Measurements from ENCODE around the gene DIPK1C.
"Not testable (repeated sequence)": the region's sequence is repeated elsewhere in the genome, so short reads cannot be mapped to it uniquely, and the experiment has no call there.

The DIPK1C gene

DNA sequence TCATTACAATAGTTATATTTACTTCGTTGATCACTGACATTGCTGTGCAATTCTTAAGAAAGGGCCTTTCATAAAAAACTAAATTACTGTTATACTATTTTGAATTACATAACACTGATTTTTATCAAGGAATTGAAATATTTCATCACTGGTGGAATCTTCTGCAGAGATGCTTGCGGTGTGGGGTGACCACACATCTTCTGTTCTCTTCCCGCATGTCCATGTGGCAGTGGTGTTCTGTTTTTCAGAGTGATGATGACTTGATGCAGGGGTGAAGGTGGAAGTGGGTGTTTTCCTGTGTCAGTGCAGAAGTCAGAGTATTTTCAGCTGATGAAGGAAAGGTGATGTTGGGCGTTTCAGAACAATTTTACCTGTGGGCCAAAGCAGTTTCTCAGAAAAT lies 46.0 kb upstream of the DIPK1C start:
- Histone ChIP-seq H3K4me1 (ENCODE audit: insufficient read depth, low read length, poor library complexity, severe bottlenecking) (peaks cover 19% of the 10 kb centered on the region), H3K9ac (ENCODE audit: low read depth, low read length, poor library complexity, severe bottlenecking) (no peak overlapping the region), H3F3A (ENCODE audit: low read depth) (no peaks in the 10 kb centered on the region), H3K79me2 (ENCODE audit: insufficient read depth, low read length) (peaks cover 27% of the 10 kb centered on the region), H3K27me3 (ENCODE audit: insufficient read depth, low read length, poor library complexity, severe bottlenecking) (no peaks in the 10 kb centered on the region), H3K4me2 (ENCODE audit: low read depth, low read length, poor library complexity, severe bottlenecking) (no peak overlapping the region), H3K9me3 (ENCODE audit: insufficient read depth, low read depth, low read length) (no peaks in the 10 kb centered on the region), H3K36me3 (ENCODE audit: insufficient read depth, low read length) (peaks cover 56% of the 10 kb centered on the region), H3K4me3 (ENCODE audit: low read length, poor library complexity, severe bottlenecking) (no peak overlapping the region), H4K20me1 (ENCODE audit: insufficient read depth, low read length, poor library complexity, severe bottlenecking) (peaks cover 1% of the 10 kb centered on the region), H3K9me2 (replicated peaks; ENCODE audit: low read depth, low read length) (no peaks in the 10 kb centered on the region), H2AFZ (ENCODE audit: low read length) (no peak overlapping the region)
- TF ChIP-seq, protein P1, sequence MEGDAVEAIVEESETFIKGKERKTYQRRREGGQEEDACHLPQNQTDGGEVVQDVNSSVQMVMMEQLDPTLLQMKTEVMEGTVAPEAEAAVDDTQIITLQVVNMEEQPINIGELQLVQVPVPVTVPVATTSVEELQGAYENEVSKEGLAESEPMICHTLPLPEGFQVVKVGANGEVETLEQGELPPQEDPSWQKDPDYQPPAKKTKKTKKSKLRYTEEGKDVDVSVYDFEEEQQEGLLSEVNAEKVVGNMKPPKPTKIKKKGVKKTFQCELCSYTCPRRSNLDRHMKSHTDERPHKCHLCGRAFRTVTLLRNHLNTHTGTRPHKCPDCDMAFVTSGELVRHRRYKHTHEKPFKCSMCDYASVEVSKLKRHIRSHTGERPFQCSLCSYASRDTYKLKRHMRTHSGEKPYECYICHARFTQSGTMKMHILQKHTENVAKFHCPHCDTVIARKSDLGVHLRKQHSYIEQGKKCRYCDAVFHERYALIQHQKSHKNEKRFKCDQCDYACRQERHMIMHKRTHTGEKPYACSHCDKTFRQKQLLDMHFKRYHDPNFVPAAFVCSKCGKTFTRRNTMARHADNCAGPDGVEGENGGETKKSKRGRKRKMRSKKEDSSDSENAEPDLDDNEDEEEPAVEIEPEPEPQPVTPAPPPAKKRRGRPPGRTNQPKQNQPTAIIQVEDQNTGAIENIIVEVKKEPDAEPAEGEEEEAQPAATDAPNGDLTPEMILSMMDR (conservative IDR thresholded peaks at IDR 0.05; ENCODE audit: low read length), result no peak
- no peak for TF ChIP-seq EZH2phosphoT487 (IDR thresholded peaks at IDR 0.05; ENCODE audit: borderline replicate concordance)

- peaks cover 38% of the 10 kb centered on the region for H3K36me3 ChIP-seq (ENCODE audit: insufficient read depth, low read length)
- H3K9ac ChIP-seq (ENCODE audit: low read depth, low read length, poor library complexity, severe bottlenecking), result no peak overlapping the region
- H3K9me2 ChIP-seq (replicated peaks; ENCODE audit: low read depth, low read length), result no peaks in the 10 kb centered on the region
- no peaks in the 10 kb centered on the region for H3K9me3 ChIP-seq (ENCODE audit: insufficient read depth, low read depth, low read length)
- H3K4me2 ChIP-seq (ENCODE audit: low read depth, low read length, poor library complexity, severe bottlenecking), result no peak overlapping the region
- peaks cover 31% of the 10 kb centered on the region for H3K4me1 ChIP-seq (ENCODE audit: insufficient read depth, low read length, poor library complexity, severe bottlenecking)
- H3F3A ChIP-seq (ENCODE audit: low read depth), result no peaks in the 10 kb centered on the region
- H4K20me1 ChIP-seq (ENCODE audit: insufficient read depth, low read length, poor library complexity, severe bottlenecking), result peaks cover 13% of the 10 kb centered on the region
- H3K27me3 ChIP-seq (ENCODE audit: insufficient read depth, low read length, poor library complexity, severe bottlenecking), result no peaks in the 10 kb centered on the region
- H3K79me2 ChIP-seq (ENCODE audit: insufficient read depth, low read length), result peaks cover 44% of the 10 kb centered on the region
- H3K4me3 ChIP-seq (ENCODE audit: low read length, poor library complexity, severe bottlenecking), result no peak overlapping the region
- no peak for TF ChIP-seq EZH2phosphoT487 (IDR thresholded peaks at IDR 0.05; ENCODE audit: borderline replicate concordance)
- TF ChIP-seq, protein P1 (conservative IDR thresholded peaks at IDR 0.05; ENCODE audit: low read length), result no peak
- no peak overlapping the region for H2AFZ ChIP-seq (ENCODE audit: low read length)
These were observed 44.3 kb upstream of the DIPK1C start for GRCh38 chr18:74501386-74501785.

DNA sequence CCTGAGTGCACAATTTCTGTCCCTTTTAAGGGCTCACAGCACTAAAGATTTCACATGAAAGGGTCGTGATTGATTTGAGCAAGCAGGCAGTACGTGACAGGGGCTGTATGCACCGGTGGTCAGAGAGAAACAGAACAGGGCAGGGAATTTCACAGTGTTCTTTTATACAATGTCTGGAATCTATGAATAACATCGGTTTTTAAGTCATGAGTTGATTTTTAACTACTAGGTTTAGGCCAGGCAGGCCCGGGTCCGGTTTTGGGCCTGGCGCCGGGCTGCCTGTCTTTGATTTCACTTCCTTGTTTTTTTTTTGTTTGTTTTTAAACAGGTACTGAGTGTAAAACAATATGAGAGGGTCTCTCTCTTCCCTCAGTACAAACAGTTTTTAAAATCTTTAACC lies 43.7 kb upstream of the DIPK1C start:
- H3K79me2 ChIP-seq (ENCODE audit: insufficient read depth, low read length), result peaks cover 46% of the 10 kb centered on the region
- not testable (repeated sequence) for H3K9me2 ChIP-seq (replicated peaks; ENCODE audit: low read depth, low read length); H3K9ac ChIP-seq (ENCODE audit: low read depth, low read length, poor library complexity, severe bottlenecking); H3F3A ChIP-seq (ENCODE audit: low read depth); H3K9me3 ChIP-seq (ENCODE audit: insufficient read depth, low read depth, low read length); H3K4me3 ChIP-seq (ENCODE audit: low read length, poor library complexity, severe bottlenecking); H2AFZ ChIP-seq (ENCODE audit: low read length); H3K27me3 ChIP-seq (ENCODE audit: insufficient read depth, low read length, poor library complexity, severe bottlenecking)
- H4K20me1 ChIP-seq (ENCODE audit: insufficient read depth, low read length, poor library complexity, severe bottlenecking), result peaks cover 13% of the 10 kb centered on the region
- H3K36me3 ChIP-seq (ENCODE audit: insufficient read depth, low read length), result peaks cover 37% of the 10 kb centered on the region
- peak overlapping the region; percentile 100 for H3K4me2 ChIP-seq (ENCODE audit: low read depth, low read length, poor library complexity, severe bottlenecking)
- peaks cover 31% of the 10 kb centered on the region for H3K4me1 ChIP-seq (ENCODE audit: insufficient read depth, low read length, poor library complexity, severe bottlenecking)

DNA sequence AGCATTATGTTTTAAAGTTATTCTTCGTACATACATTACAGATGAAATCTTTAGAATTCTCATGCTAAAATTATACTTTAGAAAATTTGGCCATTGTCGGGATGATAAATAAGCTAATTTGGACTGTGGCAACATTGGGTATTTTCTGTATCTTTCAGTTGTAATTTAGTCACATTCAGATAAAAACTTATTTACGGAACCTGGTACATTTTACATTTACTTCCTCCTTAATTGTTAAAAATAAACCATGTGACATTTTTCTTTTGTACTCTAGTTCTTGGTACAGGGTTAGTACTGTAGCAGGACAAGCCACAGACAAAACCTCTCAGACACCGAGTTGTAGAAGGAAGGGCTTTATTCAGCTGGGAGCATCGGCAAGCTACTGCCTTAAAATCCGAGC lies 43.3 kb upstream of the DIPK1C start:
- H3K79me2 ChIP-seq (ENCODE audit: insufficient read depth, low read length), result peaks cover 46% of the 10 kb centered on the region

More for the DNA sequence above, 43.3 kb upstream of the DIPK1C start:
- H3K4me3 ChIP-seq (ENCODE audit: low read length, poor library complexity, severe bottlenecking), result peak overlapping the region; percentile 76
- peak overlapping the region; percentile 100 for H3K4me2 ChIP-seq (ENCODE audit: low read depth, low read length, poor library complexity, severe bottlenecking)
- H3K9me2 ChIP-seq (replicated peaks; ENCODE audit: low read depth, low read length), result no peaks in the 10 kb centered on the region
- peaks cover 33% of the 10 kb centered on the region for H3K36me3 ChIP-seq (ENCODE audit: insufficient read depth, low read length)
- H3F3A ChIP-seq (ENCODE audit: low read depth), result no peaks in the 10 kb centered on the region
- H3K9me3 ChIP-seq (ENCODE audit: insufficient read depth, low read depth, low read length), result no peaks in the 10 kb centered on the region
- no peaks in the 10 kb centered on the region for H3K27me3 ChIP-seq (ENCODE audit: insufficient read depth, low read length, poor library complexity, severe bottlenecking)
- peaks cover 31% of the 10 kb centered on the region for H3K4me1 ChIP-seq (ENCODE audit: insufficient read depth, low read length, poor library complexity, severe bottlenecking)
- no peak overlapping the region for H2AFZ ChIP-seq (ENCODE audit: low read length)
- H4K20me1 ChIP-seq (ENCODE audit: insufficient read depth, low read length, poor library complexity, severe bottlenecking), result peaks cover 13% of the 10 kb centered on the region
- TF ChIP-seq EZH2phosphoT487 (IDR thresholded peaks at IDR 0.05; ENCODE audit: borderline replicate concordance), result no peak
- TF ChIP-seq, protein P1 (conservative IDR thresholded peaks at IDR 0.05; ENCODE audit: low read length), result no peak
- H3K9ac ChIP-seq (ENCODE audit: low read depth, low read length, poor library complexity, severe bottlenecking), result peak overlapping the region; percentile 71
